Astrocyte (in vitro differentiated cells and primary cell): ENCODE measurements around the gene RTN1.

Experiments used
- CTCF ChIP-seq: IDR thresholded peaks from 2 replicates; pipeline ENCODE4 v1.5.1; 2011; ENCODE audit warnings: low read depth, mild to moderate bottlenecking, inconsistent platforms, low read length, moderate library complexity; ENCODE audit not compliant: insufficient read depth
- EZH2 ChIP-seq: IDR thresholded peaks from 2 replicates; pipeline ENCODE4 v1.6.1; 2012; ENCODE audit warnings: mild to moderate bottlenecking, low read length, inconsistent platforms; ENCODE audit not compliant: insufficient read depth

- TF ChIP-seq CTCF = no peak
- TF ChIP-seq EZH2 = no peak
Measured at GRCh38 chr14:59827401-59827800, 43.2 kb downstream of the RTN1 start.
